Activated CD4-positive, alpha-beta T cell treated with anti-CD3 and anti-CD28 coated beads, Interleukin-10, Interleukin-2, amounts not matched to agents 100 ng/mL and 50 ng/mL, durations not matched to agents 16 hours and 8 hours (primary cell): ENCODE measurements around the gene USP7.

Experiments used
- DNase-seq: peaks from one replicate; pipeline ENCODE4 v3.0.0-alpha.2; 2020

Gene USP7

DNA sequence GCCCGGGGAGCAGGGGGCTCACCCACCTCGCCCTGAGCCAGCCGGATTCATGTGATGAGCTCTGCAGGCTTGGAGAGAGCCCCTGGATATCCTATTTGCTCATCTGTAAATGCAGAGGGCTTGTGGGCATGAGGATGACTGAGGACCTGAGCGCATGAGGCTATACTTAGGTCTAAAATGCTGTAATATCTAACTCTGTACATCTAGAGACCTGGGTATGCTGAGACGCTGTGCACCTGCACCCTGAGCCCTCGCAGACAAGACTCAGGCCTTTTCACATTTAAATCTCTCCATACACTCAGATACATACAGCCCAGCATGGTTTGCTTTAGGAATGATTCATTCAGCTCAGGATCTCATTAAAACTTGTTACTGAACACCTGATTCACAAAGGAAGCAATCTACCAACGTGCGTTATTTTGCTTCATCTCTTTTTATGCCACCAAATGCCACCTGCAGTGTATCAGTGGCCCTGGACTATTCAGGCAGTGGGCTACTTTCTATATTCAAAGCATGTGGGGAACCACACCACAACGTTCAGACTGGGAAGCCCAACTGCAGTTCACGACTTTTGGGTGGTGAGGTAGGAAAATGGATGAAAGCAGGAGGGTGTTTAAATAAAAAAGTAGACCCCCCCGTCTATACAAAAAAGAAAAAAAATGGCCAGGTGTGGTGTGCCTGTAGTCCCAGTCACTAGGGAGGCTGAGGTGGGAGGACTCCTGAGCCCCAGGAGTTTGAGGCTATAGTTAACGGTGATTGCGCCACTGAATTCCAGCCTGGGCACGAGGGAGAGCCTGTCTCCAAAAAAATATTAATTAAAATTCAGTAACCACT lies 12.0 kb downstream of the USP7 start:
- DNase-seq = no peak

- DNase-seq = no peak
These were observed 13.1 kb downstream of the USP7 start for GRCh38 chr16:8950580-8951077.

- no peak for DNase-seq
These were observed 13.9 kb downstream of the USP7 start for GRCh38 chr16:8949536-8950418.

DNA sequence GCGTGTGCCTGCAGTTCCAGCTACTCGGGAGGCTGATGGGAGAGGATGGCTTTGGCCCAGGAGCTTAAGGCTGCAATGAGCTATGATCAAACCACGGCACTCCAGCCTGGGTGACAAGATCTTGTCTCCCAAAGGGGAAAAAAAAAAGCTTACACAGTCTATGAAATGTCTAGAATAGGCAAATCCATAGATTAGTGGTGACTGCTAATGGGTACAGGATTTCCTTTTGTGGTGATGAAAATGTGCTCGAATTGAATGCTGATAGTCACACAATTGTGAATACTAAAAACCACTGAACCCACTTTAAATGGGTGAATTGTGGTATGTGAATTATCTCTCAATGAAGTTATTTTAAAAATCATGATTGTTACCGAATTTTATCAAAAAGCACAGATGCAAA lies 14.9 kb downstream of the USP7 start:
- DNase-seq = peak; percentile 44

GRCh38 chr16:8948069-8948593 lies 15.6 kb downstream of the USP7 start:
- no peak for DNase-seq

DNA sequence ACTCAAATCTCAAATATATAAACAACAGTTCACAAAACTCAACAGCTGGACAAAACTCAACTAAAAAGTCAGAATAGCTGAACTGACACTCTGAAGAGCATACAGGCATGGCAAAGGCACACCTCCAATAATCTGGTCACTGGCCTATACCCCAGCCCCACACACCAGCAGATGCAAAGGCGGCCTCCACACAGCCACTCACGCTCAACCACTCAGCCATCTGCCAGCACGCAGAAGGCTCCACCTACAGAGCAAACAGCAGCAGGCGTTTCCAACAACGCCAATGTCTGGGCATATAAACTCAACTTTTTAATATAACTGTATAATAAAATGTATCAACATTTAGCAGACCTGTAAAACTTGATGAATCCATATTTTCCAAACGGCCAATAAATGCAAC lies 17.2 kb downstream of the USP7 start:
- DNase-seq = no peak

GRCh38 chr16:8945626-8946296 lies 17.9 kb downstream of the USP7 start:
- no peak for DNase-seq

- no peak for DNase-seq
These were observed 19.5 kb downstream of the USP7 start for GRCh38 chr16:8943966-8944759.

DNA sequence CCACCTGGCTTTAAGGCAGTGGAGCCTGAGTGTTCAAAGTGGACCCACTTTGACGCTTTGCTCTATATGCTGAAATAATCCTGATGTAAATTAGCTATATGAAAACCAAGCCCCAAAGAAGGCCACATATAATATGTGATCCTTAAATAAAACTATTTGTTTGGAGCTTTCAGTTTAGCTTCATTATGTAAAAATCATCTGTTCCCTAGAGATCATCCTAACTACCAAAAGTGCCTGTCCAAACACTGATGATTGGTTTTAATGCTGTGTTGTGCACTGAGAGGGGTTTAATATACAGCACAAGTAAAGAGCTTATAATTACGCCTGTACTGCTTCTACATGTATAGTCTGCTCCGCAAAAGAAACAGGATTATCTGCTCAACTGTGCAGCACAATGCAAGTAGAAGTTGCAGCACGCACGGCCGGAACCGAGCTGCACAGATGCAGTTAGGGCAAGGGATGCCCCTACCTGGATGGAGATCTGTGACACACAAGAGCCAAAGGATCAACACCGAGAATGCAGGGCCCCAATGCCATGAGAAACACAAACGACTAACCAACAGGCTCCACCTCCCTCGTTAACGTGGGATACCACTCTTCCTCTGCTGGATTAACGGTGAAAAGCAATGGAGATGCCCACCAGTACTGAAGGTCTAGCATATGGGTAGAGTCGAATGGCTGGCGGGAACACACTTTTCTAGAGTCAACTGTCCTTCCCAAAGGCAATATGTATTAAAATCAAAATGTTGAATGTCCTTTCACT lies 20.5 kb downstream of the USP7 start:
- DNase-seq = no peak

DNA sequence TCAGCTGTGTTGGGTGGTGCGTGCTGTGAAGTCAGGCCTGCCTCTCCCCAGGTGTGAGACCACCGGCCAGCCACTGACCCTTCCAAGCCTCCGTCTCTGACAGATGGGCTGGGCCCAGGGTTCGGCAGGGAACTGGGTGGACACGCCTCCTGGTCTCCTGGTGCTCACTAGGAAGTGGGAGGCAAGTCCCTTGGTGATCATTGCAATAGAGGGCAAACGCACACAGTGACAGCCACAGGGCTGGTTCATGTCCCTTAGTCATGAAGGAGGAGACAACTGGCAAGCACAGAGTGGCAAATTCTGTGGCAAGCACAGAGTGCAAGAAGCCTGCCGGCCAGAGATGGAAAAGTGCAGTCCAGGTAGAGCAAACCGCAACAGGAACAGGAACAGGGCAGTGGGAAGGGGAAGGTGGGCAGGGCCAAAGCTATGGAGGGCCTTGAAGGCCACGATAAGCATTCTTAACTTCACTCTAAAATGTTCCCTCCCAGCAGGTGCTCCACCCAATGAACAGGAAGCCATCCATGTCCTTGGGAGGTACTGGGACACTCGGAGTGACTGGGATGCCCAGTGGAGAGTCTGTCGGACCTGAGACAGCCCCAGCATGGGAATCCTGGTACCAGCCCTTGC lies 21.9 kb downstream of the USP7 start:
- DNase-seq = no peak

DNA sequence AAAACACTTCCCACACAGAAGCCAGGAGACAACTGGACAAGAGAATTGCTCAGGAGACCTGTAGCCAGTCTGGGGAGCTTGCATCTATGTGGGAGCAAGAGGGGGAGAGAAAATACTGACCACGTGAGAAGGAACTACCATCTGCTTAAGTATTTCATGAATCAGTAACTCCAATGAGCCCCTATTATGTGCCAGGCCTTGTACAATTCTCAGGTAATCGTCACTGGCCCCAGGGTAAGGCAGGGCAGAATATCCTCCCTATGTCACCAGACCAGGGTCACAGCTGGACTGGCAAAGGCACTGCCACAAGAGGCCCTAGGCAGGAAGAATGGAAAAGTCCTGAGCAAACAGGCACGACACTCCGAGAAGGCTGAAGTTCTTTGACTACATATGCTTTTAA lies 25.9 kb downstream of the USP7 start:
- no peak for DNase-seq

DNA sequence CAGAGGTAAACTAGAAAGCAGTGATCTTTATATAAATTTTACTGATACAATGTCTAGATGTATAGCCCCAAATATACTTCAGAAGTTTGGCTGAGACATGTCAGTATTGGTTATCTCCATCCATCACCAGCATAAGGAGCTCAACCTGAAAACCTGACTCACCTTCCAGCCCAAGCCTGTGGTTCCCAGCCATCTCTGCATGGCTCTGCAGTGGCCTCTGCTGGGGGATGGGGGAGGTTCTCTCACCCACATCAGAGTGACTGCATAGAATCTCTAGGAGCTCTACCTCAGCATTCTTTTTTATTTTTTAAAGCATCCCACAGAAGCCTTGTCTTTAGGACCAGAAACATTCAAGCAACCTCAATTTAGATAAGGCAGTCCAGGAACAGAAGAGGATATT lies 27.3 kb downstream of the USP7 start:
- peak; percentile 83 for DNase-seq

DNA sequence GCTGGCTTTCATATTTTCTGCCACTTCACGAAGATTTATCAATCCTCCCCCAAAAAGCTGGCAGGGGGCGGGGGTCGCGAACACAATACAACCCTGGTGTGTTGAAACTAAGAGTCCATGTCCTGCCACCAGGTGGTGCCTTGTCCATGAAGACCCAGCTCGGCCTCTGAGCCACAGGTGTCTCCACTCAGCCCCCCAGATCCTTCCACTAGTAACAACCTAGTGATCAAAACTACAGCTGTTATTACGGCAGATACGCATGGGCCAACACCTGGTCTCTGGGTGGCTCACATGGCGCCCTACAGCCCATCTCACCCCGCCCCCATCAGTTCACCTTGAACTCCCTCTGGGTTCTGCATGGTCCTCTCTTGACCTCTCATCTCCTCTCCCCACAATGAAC lies 27.7 kb downstream of the USP7 start:
- DNase-seq = no peak

GRCh38 chr16:8934601-8935000 lies 29.1 kb downstream of the USP7 start:
- DNase-seq = no peak

- DNase-seq = no peak
These were observed 31.8 kb downstream of the USP7 start for GRCh38 chr16:8931859-8932258.

- DNase-seq = no peak
These were observed 34.5 kb downstream of the USP7 start for GRCh38 chr16:8929086-8929748.

GRCh38 chr16:8928467-8928957 lies 35.2 kb downstream of the USP7 start:
- peak; percentile 66 for DNase-seq

DNA sequence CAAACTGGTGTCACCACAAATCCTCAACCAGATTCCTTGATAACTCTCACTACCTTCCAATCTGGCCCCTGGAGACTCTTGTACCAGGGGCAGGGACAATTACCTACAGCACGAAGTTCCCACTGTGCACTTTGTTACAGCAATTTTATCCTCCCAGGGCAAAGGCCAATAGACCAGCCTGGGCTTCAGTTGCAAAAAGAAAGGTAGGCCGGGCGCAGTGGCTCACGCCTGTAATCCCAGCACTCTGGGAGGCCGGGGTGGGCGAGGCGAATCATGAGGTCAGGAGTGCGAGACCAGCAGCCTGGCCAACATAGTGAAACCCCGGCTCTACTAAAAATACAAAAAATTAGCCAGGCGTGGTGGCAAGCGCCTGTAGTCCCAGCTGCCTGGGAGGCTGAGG lies 36.9 kb downstream of the USP7 start:
- DNase-seq = no peak

- no peak for DNase-seq
These were observed 38.3 kb downstream of the USP7 start for GRCh38 chr16:8925455-8925854.

GRCh38 chr16:8924214-8924613 lies 39.5 kb downstream of the USP7 start:
- DNase-seq = no peak
